Activated T-helper 2 cell treated with anti-CD3 and anti-CD28 coated beads, Interferon-gamma antibody, Interleukin-2, Interleukin-4, amounts not matched to agents 10 μg/mL and 5 μg/mL and 100 μg/mL, durations not matched to agents 14 hours and 24 hours and 36 hours (primary cell): ENCODE results near the gene SKI. TPM values are rescaled to one million over a fixed set of nuclear protein-coding genes. Genes with fewer than 3 reads are reported as not detected.

Experiments used
- DNase-seq: peaks from one replicate; pipeline ENCODE4 v3.0.0; 2021; ENCODE audit warnings: low spot score
- H3K27ac Mint-ChIP-seq: one replicate; pipeline ENCODE4 v1.8.0; 2021; ENCODE audit warnings: mixed read lengths
- H3K27me3 Mint-ChIP-seq: one replicate; pipeline ENCODE4 v1.8.0; 2021; ENCODE audit warnings: low read depth, mixed read lengths
- H3K36me3 Mint-ChIP-seq: one replicate; pipeline ENCODE4 v1.8.0; 2021; ENCODE audit warnings: low read depth, mixed read lengths
- H3K4me1 Mint-ChIP-seq: one replicate; pipeline ENCODE4 v1.8.0; 2021; ENCODE audit warnings: low read depth, mixed read lengths
- H3K4me3 Mint-ChIP-seq: one replicate; pipeline ENCODE4 v1.8.0; 2021; ENCODE audit warnings: low read depth, mild to moderate bottlenecking, moderate library complexity, mixed read lengths
- H3K9me3 Mint-ChIP-seq: one replicate; pipeline ENCODE4 v1.8.0; 2021; ENCODE audit warnings: mixed read lengths
- intact Hi-C: fragments of 100-400 bp; cut with micrococcal nuclease; formaldehyde crosslinking; loops from one replicate; pipeline ENCODE4 v1.15.1; 2023
- total RNA-seq: library from RNA; stranded (reverse); gene quantifications from 2 replicates; pipeline ENCODE4 v1.2.3, GENCODE V29; 2022

Gene SKI
- total RNA-seq, 1 donor from 2014 or later: 37.0 TPM

DNA sequence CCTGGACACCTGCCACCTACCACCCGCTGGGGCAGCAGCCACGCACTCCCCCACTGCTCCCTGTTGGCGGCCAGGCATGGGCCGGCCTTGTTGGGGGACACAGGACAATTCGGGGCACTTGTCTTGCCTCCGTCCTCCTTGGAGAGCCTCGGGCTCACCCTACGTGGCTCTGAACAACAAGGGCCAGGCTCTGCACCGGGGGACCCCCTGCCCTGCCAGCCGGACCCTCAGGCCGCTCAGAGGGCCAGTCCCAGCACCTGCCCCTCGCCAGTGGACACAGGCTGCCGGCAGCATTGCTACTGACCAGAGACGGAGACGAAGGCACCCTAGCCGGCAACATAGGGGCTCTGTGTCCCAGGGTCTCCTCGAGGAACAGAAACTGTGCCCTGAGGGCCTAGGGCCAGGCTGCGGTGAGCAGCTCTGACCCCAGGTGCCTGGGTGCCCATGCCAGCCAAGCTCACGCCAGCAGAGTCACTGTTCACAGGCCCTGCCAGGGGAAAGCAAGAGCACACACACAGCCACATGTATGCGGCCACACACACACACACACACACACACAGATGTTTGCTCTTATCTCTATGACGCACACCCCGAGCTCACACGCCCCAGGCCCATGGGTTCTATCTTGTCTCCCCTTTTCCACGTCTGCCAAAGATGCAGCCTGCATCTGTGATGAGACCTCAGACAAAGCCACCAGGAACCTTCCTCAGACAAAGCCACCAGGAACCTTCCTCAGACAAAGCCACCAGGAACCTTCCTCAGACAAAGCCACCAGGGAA, 117.4 kb downstream of the SKI start:
- no peaks in the 10 kb centered on the region for H3K27me3 Mint-ChIP-seq
- no peaks in the 10 kb centered on the region for H3K9me3 Mint-ChIP-seq
- no peak overlapping the region for H3K27ac Mint-ChIP-seq
- H3K4me3 Mint-ChIP-seq: no peak overlapping the region
- no peak for DNase-seq
- intact Hi-C loops: no loop called here
- no peaks in the 10 kb centered on the region for H3K4me1 Mint-ChIP-seq
- no peaks in the 10 kb centered on the region for H3K36me3 Mint-ChIP-seq

DNA sequence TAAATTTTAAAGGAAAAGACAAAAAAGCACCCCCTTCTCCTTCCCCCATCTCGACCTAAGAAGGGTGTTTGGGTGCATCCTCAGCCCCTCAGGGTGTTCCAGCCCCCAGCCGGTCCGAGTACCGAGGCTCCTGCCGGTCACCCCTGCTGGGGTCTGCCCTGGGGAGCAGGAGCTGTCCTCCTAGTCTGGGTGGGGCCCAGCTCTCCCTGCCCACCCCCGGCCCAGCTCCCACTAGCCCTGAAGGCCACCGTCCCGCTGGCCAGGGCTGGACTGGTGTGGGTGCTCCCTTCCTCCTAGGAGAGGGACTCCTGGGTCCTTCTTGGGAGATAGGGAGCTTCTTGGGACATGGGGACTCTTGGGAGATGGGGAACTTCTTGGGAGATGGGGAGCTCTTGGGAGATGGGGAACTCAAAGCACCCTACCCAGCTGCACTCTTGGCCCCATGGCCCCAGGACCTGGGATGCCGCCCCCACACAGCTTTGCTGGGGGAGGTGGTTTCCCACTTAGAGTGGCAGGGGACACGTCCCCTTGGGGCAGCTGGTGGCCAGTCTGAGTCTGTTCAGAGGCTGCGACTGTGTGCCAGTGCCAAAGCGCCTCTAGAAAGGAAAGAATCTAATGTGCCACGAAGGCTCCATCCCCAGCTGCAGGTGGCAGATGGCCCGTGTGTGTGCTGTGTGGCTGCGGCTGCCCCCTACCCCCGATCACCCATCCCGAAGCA, 118.7 kb downstream of the SKI start:
- H3K9me3 Mint-ChIP-seq: no peaks in the 10 kb centered on the region
- no peak overlapping the region for H3K27ac Mint-ChIP-seq
- no peaks in the 10 kb centered on the region for H3K4me1 Mint-ChIP-seq
- H3K36me3 Mint-ChIP-seq: no peaks in the 10 kb centered on the region
- intact Hi-C loops: no loop called here
- DNase-seq: no peak
- H3K4me3 Mint-ChIP-seq: no peak overlapping the region
- no peaks in the 10 kb centered on the region for H3K27me3 Mint-ChIP-seq

DNA sequence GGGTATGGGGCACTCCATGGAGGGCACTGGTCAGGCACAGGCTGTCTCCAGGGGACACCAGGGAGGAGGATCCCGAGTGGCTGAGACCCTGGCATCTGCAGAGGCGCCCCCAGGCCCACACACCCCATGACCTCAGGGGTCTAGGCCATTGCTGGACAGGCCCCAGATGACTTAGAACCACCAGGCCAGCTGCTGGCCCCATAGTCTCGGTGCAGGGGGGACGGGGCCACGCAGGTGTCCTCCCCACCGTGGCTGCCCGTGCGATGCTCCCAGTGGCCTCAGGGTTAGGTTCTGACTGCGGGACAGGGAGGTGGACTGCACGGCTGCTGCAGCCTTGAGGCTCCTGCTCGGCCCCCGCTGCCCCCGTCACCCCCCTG, 119.3 kb downstream of the SKI start:
- intact Hi-C loops: no loop called here
- no peak for DNase-seq
- H3K4me1 Mint-ChIP-seq: no peaks in the 10 kb centered on the region
- no peaks in the 10 kb centered on the region for H3K27me3 Mint-ChIP-seq
- H3K9me3 Mint-ChIP-seq: no peaks in the 10 kb centered on the region
- no peaks in the 10 kb centered on the region for H3K36me3 Mint-ChIP-seq
- H3K4me3 Mint-ChIP-seq: no peak overlapping the region
- H3K27ac Mint-ChIP-seq: no peak overlapping the region

DNA sequence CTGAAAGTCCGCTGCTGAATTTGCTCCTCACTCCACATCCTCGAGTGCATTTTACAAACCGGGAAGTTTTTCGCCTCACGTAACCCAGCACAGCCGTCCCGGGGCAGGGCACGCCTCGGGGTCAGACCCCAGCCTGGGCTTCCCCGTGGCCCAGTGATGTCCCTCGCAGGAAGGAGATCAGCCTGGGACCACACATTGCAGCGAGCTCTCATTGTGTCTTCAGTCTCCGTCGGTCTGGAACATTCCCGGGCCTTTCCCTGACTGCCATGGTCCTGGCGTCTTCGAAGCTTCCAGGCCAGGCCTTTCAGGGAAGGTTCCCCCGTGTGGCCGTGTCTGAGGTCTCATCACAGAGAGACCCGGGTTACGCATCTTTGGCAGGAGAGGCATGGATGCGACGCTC, 119.8 kb downstream of the SKI start:
- no peaks in the 10 kb centered on the region for H3K27me3 Mint-ChIP-seq
- H3K27ac Mint-ChIP-seq: no peak overlapping the region
- intact Hi-C loops: no loop called here
- DNase-seq: no peak
- H3K4me3 Mint-ChIP-seq: no peak overlapping the region
- H3K9me3 Mint-ChIP-seq: no peaks in the 10 kb centered on the region
- no peaks in the 10 kb centered on the region for H3K4me1 Mint-ChIP-seq
- H3K36me3 Mint-ChIP-seq: no peaks in the 10 kb centered on the region

DNA sequence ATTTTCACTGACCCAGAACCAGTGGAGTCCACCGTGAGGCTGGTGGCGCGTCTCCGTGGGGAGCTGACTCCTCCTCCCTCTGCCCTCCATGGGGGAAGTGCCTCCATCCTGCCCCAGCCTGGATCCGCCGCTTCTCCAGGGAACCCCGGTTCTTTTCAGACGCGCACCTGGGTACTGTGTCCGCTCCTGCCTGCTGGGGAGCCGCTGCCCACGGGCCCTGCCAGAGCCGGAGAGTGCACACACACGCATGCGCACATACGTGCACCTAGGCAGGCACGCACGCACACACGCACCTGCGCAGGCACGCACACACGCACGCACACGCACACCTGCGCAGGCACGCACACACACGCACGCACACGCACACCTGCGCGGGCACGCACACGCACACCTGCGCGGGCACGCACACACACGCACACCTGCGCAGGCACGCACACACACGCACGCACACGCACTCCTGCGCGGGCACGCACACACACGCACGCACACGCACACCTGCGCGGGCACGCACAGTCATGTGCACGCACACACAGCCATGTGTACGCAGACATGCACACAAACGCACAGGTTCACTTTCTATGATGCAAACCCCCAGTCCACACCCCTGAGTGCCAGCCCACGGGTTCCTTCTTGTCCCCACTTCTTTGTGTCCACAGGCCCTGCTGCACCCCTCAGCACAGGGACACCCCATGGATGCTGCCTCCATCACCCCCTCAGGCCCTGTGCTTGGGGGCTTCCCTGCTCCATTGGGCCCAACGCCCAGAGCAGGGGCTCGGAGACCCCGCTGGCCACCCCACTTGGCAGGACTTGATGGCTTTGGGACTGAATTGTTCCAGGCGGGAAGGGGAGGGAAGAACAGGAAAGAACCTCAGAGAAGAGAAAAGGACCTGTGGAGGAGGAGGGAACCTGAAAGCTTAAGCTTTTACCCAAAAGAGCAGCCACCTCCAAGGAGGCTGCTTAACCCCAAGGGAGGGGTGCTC, 120.5 kb downstream of the SKI start:
- no peak for DNase-seq
- Mint-ChIP-seq H3K27ac (no peak overlapping the region), H3K4me1 (no peaks in the 10 kb centered on the region), H3K9me3 (no peaks in the 10 kb centered on the region), H3K4me3 (no peak overlapping the region), H3K27me3 (no peaks in the 10 kb centered on the region), H3K36me3 (no peaks in the 10 kb centered on the region)
- intact Hi-C loops: no loop called here

DNA sequence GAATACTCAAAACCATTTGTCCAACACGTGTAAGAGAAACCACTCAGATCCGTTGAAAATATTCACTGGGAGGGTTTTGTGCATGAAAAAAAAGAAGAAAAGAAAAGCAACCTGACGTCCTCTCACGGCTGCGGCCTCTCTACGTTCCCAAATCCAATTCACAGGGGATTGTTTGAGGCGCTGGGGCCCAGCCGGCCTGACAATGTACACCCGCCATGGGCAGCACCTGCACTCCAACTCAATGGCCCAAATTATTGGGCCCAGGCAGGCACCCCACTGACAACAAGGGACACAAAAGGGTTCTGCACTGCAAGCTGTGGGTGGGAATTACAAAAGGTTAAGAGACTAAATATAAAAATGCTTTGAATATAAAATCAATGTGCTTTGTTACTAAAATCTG, 121.7 kb downstream of the SKI start:
- no peak overlapping the region for H3K27ac Mint-ChIP-seq
- intact Hi-C loops: no loop called here

DNA sequence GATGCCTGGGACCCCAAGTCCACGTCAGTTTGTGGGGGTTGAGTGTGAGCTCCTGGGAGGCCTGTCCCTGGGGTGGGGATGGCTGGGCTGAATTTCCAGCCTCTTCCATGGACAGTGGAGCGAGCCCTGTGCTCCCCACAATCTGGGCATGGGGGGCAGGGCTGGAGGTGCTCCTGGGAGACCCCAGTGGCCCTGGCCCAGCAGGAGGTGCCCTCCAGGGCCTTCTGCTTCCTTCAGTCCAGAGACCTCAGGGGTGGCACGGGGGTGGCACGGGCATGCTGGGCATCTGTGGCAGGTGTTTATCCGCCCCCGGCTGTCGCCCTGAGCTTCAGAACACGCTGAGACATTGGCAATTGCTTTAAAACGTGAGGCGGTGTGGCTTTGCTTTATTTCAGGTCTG, 122.4 kb downstream of the SKI start:
- no peak overlapping the region for H3K27ac Mint-ChIP-seq
- H3K4me3 Mint-ChIP-seq: no peak overlapping the region
- no peaks in the 10 kb centered on the region for H3K36me3 Mint-ChIP-seq
- DNase-seq: no peak
- H3K4me1 Mint-ChIP-seq: no peaks in the 10 kb centered on the region
- intact Hi-C loops: no loop called here
- no peaks in the 10 kb centered on the region for H3K27me3 Mint-ChIP-seq
- no peaks in the 10 kb centered on the region for H3K9me3 Mint-ChIP-seq

More for the DNA sequence above, 121.7 kb downstream of the SKI start:
- no peak for DNase-seq
- no peak overlapping the region for H3K4me3 Mint-ChIP-seq
- no peaks in the 10 kb centered on the region for H3K9me3 Mint-ChIP-seq
- H3K36me3 Mint-ChIP-seq: no peaks in the 10 kb centered on the region
- H3K4me1 Mint-ChIP-seq: no peaks in the 10 kb centered on the region
- no peaks in the 10 kb centered on the region for H3K27me3 Mint-ChIP-seq

DNA sequence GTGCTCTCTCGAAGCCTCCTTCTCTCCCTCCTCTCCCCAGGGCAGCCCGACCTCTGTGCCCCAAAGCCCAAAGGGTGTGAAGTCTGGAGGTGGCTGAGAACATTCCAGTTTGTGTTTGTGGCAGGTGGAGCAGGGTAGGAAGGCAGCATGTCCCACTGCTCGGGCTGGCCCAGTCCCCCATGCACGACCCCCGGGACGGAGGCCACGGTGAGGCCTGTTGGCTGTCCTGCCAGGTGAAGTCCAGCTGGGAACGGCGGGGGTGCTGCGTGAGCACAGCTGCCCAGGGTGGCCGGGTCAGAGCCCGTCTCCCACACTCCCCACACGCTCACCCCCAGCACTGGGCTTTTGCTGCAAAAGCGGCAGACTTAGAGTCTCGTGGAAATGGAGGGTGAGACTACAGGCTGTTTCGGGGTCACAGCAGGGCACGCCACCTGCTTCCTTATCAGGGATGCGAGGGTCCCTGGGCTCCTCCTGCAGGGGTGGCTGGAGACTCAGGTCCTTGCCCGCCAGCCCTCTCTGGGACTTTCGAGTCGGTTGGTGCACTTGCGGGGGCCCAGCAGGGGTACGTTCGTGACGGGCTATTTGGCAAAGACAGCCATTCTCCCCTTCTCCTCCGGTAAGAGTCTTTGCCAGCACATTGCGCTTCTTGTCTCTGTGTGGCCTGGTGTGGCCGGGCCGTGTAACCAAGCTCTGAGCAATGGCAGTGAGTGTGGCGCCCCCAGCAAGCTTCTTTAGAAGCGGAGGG, 123.0 kb downstream of the SKI start:
- no peak overlapping the region for H3K27ac Mint-ChIP-seq
- H3K36me3 Mint-ChIP-seq: no peaks in the 10 kb centered on the region
- H3K4me1 Mint-ChIP-seq: no peaks in the 10 kb centered on the region
- DNase-seq: no peak
- intact Hi-C loops: no loop called here
- H3K9me3 Mint-ChIP-seq: no peaks in the 10 kb centered on the region
- no peak overlapping the region for H3K4me3 Mint-ChIP-seq
- H3K27me3 Mint-ChIP-seq: no peaks in the 10 kb centered on the region

DNA sequence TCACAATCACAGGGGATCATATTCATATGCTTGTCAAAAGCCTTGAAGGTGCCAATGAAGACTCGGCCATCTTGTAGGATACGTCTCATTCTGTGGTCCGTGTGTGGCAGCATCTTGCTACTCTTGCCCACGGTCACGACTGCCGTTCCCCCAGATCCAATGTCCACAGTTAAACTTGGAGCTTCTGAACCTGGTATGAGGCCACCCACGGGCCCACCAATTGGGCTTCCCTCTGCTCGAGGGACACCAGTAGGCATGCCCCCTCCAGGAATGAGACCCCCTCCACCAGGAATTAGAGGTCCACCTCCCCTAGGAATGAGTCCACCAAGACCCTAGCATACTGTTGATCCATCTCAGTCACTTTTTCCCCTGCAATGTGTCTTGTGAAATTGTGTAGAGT, 123.6 kb downstream of the SKI start:
- Mint-ChIP-seq H3K4me3 (no peak overlapping the region), H3K27ac (no peak overlapping the region), H3K27me3 (no peaks in the 10 kb centered on the region), H3K36me3 (no peaks in the 10 kb centered on the region), H3K9me3 (no peaks in the 10 kb centered on the region), H3K4me1 (no peaks in the 10 kb centered on the region)
- intact Hi-C loops: no loop called here
- DNase-seq: no peak

DNA sequence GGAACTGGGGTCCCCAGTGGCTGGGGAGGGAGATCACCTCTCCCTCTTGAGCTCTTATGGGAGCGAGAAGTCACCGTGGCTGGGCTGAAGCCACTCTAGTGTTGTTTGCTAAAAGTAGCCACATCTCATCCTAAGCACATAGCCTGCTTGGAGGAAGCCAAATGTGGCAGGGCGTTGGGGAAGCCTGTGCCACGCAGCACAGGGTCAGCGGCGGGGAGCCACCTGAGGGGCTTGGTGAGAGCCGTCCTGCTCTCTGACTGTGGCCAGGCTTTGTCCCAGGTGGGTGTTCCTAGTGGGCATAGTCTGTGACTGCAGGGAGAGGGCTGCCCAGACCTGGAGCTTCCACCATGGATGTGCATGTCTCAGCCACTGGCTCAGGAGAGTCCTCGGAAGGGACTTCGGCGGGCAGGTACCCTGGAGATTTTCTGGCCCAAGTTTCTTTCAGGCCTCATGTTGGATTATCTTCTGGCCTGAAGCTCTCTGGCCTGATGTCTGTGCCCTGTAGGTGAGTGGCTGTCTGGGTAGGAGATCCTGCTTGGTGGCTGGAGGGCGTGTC, 124.3 kb downstream of the SKI start:
- intact Hi-C loops: no loop called here
- Mint-ChIP-seq H3K4me3 (no peak overlapping the region), H3K27ac (no peak overlapping the region), H3K27me3 (no peaks in the 10 kb centered on the region), H3K9me3 (no peaks in the 10 kb centered on the region), H3K4me1 (no peaks in the 10 kb centered on the region), H3K36me3 (no peaks in the 10 kb centered on the region)
- DNase-seq: no peak

DNA sequence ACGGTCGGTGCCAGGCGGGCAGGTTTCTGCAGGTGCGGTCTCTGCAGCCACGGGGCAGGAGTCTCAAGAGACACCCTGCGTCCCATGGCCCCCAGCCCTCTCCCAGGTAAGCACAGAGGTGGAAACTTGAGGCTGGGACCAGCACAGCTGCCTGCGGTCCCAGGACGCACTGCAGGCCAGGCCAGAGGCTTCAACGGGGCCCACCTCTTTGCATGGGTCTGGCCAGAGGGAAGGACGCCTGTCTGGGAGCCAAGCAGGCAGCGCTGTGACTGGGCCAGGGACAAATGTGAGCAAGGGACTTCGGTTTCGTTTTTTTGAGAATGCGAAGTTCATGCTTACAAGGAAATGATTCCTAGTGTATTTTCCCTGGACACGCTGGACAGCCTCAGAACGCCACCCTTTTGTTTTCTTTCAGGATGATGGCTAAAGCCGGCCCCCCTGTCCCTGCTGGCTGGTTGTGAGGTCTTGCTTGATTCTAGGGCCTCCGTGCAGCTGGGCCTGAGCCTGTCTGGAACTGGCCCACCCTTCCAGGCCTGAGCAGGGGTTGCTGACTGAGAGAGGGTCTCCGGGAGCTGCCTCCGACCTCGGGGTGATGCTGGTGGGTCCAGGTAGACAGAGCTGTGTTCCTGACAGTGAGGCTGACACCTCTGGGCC, 124.9 kb downstream of the SKI start:
- no peak overlapping the region for H3K4me3 Mint-ChIP-seq
- no peak overlapping the region for H3K27ac Mint-ChIP-seq
- H3K9me3 Mint-ChIP-seq: no peaks in the 10 kb centered on the region
- no peaks in the 10 kb centered on the region for H3K36me3 Mint-ChIP-seq
- H3K27me3 Mint-ChIP-seq: no peaks in the 10 kb centered on the region
- intact Hi-C loops: no loop called here
- no peak for DNase-seq
- H3K4me1 Mint-ChIP-seq: no peaks in the 10 kb centered on the region
